ENCODE results near the gene TDRKH.

TDRKH gene

GRCh38 chr1:151728151-151729054 lies 61.9 kb downstream of the TDRKH start:
- in situ Hi-C loops (cut with HindIII; ENCODE audit: low sequenced_read_pairs), result no loop called here
- TF ChIP-seq CTCF (IDR thresholded peaks at IDR 0.05; ENCODE audit: low read depth, low read length), result no peak
- DNase-seq (ENCODE audit: low read depth, low spot score), result peak; percentile 53
- peak overlapping the region; percentile 1 for H3K4me3 ChIP-seq (ENCODE audit: low read depth, low read length)

- no peak overlapping the region for H3K4me3 ChIP-seq (ENCODE audit: low read depth, low read length)
- no peak for DNase-seq (ENCODE audit: low read depth, low spot score)
- in situ Hi-C loops (cut with HindIII; ENCODE audit: low sequenced_read_pairs), result no loop called here
- TF ChIP-seq CTCF (IDR thresholded peaks at IDR 0.05; ENCODE audit: low read depth, low read length), result no peak
Observed at GRCh38 chr1:151723726-151724370, 66.5 kb downstream of the TDRKH start.

All from astrocyte of the spinal cord (primary cell).